ENCODE measurements around the gene RWDD1.
"Not testable (repeated sequence)": the region's sequence is repeated elsewhere in the genome, so short reads cannot be mapped to it uniquely, and the experiment has no call there.

Gene RWDD1

DNA sequence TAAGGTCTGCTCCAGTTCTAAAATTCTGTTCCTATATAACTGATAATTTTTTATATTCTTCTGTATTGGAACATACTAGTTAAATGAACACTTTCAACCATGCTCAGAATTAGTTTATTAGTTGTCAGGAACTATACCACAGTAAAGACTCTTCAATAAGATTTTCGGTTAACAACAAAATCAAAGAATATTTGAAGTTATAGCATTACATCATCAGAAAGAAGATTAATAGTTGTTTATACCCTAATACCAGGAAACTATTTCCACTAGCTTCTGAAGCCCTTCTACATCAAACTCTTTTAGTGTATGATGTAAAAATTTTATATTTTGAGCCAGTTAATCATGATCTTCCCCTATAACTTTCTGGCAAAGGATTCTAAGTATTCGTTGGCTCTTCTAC is 11.2 kb upstream of the RWDD1 start:
- DNase-seq (ENCODE audit: low spot score), result no peak

DNA sequence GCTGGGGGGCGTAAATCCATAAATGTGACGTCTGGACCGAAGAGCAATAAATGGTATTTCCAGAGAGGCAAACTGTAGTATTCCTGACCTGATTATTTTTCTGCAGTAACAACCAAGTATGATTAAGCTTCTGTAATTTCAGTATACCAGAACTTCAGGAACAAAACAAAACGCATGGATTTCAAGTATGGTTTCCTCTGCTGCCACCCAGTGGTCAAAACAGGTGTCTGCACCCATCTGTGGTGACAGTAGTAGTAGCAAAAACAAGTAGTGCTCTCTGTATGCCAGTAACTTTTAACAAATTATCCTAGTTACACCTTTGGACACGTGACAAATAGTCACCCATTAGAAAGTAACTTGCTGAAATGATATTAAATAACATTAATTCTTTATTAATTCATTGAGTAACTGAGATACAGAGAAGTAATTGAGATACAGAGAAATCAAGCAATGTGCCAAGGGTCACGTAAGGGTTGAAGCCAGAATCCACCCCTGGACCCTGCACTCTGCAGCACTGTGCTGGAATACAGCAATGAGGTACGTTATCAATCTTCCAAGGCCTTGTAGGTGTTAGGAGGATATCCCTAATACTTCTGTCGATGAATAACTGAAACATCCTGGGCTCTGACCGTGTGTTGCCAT is 9.8 kb upstream of the RWDD1 start:
- DNase-seq (ENCODE audit: low spot score), result peak; percentile 70

GRCh38 chr6:116562019-116562403 is 9.3 kb upstream of the RWDD1 start:
- DNase-seq (ENCODE audit: low spot score), result no peak

DNA sequence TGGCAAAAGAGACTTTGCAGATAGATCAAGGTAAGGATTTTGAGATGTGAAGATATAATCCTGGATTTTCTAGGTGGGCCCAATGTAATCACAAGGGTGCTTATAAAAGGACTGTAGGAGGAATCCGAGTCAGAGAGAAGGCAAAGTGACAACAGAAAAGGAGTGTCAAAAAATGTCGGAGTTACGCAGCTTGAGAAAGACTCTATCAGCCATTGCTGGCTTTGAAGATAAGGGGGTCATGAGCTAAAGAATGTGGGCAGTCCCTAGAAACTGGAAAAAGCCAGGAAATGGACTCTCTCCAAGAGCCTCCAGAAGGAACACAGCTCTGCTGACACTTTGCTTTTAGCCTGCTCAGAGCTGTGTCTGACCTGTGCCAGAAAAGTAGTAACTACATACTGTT is 8.7 kb upstream of the RWDD1 start:
- no peak for DNase-seq (ENCODE audit: low spot score)

DNA sequence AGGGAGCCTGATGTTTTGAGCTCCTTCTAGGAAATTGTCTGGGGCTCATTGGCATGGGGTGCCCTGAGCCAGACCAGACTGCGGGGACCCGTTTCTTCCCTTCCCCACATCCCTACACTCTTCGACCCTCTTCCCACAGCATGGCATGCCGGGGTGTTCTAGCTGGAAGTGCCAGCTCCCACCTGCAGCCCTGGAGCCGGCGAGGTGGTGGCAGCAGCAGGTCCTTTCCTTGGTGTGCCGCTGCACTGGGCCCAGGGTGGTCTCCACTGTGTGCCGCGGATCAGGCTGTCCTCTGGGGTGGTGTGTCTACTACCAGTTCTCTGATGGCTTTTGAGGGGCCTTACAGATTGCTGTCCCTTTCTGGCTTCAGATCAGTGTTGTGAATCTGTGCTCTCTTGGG is 7.5 kb upstream of the RWDD1 start:
- no peak for DNase-seq (ENCODE audit: low spot score)

- no peak for DNase-seq (ENCODE audit: low spot score)
These were observed 7.0 kb upstream of the RWDD1 start for GRCh38 chr6:116564311-116564710.

DNA sequence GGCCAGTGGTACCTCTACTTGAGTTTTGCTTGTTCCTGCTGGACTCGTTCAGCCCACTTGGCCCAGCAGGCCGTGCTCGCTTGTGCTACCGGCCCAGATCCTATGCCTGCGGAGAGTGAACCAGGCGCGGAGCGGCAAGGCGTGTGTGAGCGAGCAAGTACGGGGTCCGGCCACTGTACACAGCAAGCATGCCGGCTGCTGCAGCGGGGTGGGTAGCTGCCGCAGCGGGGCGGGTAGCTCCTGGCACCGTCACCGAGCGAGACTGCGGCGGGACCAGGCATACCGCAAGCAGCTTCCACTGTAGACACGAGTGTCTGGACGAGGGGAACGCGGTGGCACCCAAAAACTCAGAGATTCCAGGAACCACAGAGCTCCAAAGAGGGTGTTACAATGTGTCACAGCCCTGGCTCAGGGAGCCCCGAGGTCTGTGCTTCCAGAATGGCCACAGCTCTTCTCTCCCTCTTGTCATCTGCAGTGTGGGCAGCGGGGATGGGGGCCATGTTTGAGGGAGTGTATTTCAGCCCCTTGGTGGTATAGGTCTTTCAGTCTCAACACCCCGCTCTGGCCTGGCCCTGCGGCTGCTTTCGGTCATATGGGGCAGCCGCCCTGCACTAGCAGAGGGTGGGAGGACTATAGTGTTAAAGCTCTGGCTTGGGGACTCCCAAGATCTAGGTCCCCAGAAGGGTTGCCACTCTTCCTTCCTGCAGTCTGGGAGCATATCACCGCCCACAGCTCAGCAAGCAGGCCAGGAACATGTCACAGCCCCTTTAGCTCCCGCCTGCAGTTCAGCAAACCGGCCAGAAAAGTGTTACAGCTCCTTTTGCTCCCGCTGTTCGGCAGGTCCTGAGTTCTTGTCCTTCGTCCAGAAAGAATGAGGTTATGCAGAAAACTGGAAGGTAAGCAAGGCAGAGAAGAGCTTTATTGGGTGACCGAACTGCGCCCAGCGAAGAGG is 6.1 kb upstream of the RWDD1 start:
- DNase-seq (ENCODE audit: low spot score), result no peak

GRCh38 chr6:116568111-116568510 is 3.2 kb upstream of the RWDD1 start:
- no peak for DNase-seq (ENCODE audit: low spot score)

DNA sequence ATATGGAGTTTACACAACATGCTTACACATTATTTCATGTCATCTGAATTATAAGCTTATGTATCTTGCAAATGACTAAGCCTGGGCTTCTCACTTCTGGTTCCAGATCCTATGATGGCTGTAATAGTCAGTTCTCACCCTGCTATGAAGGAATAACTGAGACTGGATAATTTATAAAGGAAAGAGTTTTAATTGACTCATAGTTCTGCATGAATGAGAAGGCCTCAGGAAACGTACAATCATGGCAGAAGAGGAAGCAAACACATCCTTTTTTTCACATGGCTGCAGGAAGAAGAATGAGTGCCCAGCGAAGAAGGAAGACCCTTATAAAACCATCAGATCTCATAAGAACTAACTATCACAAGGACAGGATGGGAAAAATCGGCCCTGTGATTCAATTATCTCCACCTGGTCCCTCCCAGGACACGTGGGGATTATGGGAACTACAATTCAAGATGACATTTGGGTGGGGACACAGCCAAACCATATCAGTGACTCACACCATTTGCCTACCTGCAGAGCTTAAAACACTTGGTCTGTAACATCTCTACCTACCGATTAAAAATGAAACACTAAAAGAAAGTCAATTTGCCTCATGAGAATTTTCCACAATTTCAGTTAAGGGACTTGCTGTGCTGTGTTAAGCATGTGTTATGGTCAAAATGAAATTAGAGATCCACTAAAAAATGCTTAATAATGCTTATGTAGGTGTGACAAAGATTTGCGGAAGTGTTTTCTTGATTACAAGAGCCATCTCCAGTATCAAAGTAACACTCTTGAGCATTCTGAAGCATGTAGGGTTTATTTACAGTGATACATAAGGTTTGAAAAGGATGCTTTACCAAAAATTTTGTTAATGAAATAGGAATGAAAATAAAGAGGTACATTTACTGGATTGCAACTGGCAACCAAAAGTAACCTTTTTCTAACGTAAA is 2.2 kb upstream of the RWDD1 start:
- DNase-seq (ENCODE audit: low spot score), result no peak

GRCh38 chr6:116571683-116572000 is 338 bp downstream of the RWDD1 start:
- no peak for DNase-seq (ENCODE audit: low spot score)

GRCh38 chr6:116572162-116572561 is 858 bp downstream of the RWDD1 start:
- peak; percentile 38 for DNase-seq (ENCODE audit: low spot score)

GRCh38 chr6:116575227-116575626 is 3.9 kb downstream of the RWDD1 start:
- no peak for DNase-seq (ENCODE audit: low spot score)

- no peak for DNase-seq (ENCODE audit: low spot score)
These were observed 6.2 kb downstream of the RWDD1 start for GRCh38 chr6:116577486-116577885.

GRCh38 chr6:116578335-116578734 is 7.0 kb downstream of the RWDD1 start:
- DNase-seq (ENCODE audit: low spot score), result no peak

GRCh38 chr6:116579143-116579542 is 7.8 kb downstream of the RWDD1 start:
- DNase-seq (ENCODE audit: low spot score), result no peak

DNA sequence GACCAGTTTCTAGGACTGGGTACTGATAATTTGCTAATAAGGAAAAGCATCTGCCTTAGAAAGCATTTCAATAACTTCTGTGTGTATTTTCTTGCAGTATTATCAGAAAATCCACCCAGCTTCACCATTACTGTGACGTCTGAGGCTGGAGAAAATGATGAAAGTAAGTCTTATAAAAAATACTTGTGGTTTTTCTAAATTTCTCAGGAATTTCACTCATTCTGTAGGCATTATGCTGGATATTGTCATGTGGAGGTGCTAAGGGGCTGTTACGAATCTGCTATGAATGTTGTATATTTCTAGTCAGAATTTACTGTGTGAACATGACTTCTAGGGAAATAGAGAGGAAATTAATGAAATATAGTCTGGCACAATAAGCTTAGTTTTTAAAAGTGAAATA is 8.9 kb downstream of the RWDD1 start:
- DNase-seq (ENCODE audit: low spot score), result no peak

DNA sequence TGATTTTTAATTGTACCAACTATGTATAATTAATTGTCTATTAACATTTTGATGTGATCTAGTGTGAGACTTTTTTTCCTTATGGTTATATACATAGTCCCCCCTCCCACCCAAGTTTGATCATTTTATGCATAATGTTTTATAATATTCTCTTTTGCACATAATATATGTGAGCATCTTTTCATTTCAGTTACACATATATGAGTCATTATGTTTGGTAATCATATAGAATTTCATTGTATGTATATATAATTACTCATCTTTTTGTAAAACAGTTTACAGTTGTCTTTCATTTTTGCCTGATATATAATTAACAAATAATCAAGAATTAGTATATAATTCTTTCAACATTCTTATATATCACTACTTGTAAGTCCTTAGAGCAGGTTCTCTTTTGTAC is 15.0 kb downstream of the RWDD1 start:
- no peak for DNase-seq (ENCODE audit: low spot score)

GRCh38 chr6:116586738-116587137 is 15.4 kb downstream of the RWDD1 start:
- no peak for DNase-seq (ENCODE audit: low spot score)

DNA sequence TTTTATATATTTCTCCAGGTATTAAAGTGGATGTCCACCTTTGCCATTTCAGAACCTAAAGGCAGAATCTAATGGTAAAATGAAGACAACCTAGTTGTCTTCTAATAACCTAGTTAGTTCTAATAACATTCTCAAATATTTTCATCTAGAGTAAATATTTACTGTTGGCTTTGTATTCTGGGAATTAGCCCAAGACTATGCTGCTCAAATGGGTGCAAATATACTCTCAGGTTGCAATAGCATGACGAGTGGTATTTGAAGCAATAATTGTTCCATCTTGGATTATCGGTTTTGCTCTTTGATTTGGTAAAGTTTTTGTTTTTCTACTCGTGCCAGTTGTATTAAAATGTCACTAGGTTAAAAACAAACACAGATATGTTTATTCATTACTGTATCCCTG is 23.9 kb downstream of the RWDD1 start:
- no peak for DNase-seq (ENCODE audit: low spot score)

DNA sequence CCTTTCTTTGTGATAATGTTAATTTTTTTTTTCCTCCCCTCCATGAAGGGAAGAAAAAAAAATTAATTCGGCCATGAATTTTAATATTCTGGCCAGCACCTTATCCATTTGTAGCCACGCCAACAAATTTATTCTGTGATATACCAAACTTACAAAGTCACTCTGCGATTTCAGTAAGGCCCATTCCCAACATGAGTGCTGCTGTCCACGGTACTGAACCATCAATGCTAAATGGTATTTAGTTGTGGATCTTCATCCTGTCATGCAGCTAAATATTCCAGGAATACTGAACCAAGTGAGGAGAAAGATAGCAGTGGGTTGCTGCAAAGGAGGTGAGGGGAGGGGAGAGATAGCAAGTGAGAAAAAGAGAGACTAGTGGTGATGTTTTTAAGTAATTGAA is 25.5 kb downstream of the RWDD1 start:
- no peak for DNase-seq (ENCODE audit: low spot score)

- DNase-seq (ENCODE audit: low spot score), result not testable (repeated sequence)
These were observed 32.6 kb downstream of the RWDD1 start for GRCh38 chr6:116603916-116604315.

DNA sequence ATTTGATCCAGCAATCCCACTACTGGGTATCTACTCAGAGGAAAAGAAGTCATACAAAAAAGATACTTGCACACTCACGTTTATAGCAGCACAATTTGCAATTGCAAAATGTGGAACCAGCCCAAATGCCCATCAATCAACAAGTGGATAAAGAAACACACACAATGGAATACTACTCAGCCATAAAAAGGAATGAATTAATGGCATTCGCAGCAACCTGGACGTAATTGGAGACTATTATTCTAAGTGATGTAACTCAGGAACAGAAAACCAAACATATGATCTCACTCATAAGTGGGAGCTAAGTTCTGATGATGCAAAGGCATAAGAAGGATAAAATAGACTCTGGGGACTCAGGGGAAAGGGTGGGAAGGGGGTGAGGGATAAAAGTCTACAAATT is 33.6 kb downstream of the RWDD1 start:
- not testable (repeated sequence) for DNase-seq (ENCODE audit: low spot score)
